ENCODE results near the gene PRKRA.
"Not testable (repeated sequence)": the region's sequence is repeated elsewhere in the genome, so short reads cannot be mapped to it uniquely, and the experiment has no call there.

The PRKRA gene

GRCh38 chr2:178457390-178457886, 6.5 kb upstream of the PRKRA start:
- no peak for DNase-seq

GRCh38 chr2:178455947-178456346, 5.0 kb upstream of the PRKRA start:
- DNase-seq: no peak

DNA sequence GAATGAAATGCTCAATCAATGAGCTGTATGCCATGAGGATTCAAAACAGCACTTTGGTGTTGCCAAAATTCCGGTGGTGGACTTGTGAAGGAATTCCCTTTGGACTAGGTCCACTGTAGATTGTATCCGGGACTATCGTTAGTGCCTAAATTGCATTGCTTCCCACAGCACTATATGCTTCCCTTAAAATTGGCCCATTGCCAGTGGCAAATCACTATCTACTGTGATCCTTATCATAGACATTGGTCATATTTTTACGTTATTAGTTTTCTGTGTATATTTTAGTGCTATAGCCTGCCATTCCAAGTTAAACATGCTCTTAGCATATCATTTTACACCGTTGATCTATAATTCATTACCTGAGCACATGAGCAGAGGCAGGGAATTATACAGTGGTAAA, 1.9 kb upstream of the PRKRA start:
- no peak for DNase-seq

GRCh38 chr2:178452334-178452733, 1.4 kb upstream of the PRKRA start:
- no peak for DNase-seq

DNA sequence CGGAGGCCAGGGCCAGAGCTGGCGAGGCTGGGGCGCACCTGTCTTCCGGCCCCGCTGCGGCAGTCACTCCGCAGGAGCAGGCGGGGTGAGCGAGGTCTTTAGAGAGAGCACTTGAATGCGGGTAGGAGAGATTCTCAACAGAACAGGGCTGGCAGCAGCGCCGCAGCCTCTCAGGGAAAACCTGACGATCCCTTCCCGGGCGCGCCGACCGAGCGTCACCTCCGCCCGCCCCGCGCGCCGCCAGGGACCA, 526 bp downstream of the PRKRA start:
- no peak for DNase-seq

DNA sequence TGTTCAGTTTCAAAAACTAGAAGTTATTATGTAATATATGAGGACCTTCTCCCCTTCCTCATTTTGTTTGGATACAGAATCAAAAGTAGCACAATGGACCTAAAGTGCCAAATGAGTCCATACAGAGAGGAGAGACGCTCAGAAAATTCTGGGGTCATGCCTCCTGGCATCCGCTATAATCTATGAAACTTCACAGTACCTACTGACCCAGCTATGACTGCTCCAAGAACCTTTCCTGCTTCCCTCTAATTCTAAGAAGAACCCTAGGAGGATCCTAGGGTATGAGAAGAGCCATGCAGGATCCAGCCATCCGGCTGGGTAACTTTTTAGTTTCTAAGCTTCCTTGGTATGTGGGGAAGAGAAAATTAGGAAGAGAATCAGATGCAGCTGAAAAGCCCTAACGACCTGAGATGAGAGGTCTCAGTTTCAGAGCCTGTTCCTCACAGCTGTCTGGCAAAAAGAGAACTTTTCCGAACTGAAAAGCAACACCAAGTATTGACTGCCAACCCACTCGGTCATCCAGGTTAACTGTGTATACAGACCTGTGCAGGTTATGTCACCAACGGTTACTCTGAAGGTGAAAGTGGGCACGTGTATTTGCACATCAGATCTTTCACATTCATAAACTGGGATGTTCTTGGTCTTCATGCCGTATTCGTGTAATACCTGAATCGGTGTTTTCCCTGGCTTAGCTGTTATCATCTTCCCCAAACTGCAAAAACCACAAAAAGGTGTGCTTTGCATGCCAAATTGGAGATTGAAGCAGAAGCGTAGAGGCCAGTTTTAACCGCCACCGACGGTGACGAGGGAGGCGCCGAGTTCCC, 1.1 kb downstream of the PRKRA start:
- peak; percentile 13 for DNase-seq

- DNase-seq: no peak
These were observed 1.9 kb downstream of the PRKRA start for GRCh38 chr2:178448968-178449661.

DNA sequence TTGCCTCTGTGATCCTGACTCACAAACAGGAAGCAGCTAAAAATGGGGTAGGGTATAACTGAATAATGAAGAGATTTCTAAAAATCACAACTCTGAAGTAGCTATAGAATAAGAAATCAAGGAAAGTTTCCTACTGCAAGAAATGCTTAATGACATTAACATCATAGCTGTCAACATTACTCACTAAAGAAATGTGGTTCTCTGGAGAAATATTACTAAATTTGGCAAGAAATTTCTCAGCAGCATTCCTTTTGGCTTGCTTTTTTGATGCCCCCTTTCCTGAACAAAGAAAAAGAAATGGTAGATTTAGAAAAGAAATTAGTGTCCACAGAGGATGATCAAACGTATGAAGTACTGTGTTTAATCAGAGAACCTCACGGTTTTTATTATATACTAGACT, 9.5 kb downstream of the PRKRA start:
- no peak for DNase-seq

DNA sequence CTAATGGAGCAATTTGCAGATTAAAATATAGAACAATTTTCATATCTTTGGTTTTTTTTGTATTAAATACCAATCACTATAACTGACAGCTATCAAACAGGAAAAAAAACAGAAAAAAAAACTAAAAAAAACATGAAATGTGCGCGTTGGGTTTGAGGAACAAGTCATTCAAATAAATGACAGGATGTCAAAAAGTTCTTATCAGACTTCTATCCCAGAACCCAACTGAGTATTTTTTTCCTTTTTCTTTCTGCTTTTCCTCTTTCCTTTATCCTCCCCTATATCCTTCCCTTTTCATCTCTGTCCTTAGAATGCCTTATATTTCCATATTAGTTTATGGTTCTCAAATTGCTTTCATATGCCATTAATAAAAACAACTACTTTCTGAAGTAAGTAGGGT, 14.3 kb downstream of the PRKRA start:
- no peak for DNase-seq

DNA sequence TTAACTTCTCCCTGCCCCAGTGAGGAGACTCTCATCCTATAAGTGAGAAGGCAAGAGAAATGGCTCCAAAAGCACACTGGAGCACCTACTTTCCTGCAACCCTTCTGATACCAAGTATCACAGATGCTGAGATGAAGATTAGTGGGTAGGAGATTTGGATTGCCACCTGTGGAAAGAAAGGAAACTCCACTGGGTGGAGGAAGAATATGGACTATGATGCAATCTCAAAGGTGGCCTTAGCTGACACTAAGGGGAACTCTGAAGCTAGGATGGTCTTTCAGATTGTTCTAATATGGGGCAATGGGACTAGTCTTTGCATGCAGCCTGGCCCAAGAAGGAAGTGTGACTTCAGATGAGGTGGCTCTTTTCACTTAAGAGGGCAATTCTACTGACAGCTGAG, 21.6 kb downstream of the PRKRA start:
- no peak for DNase-seq

- no peak for DNase-seq
These were observed 22.6 kb downstream of the PRKRA start for GRCh38 chr2:178428396-178428806.

GRCh38 chr2:178427458-178427857, 23.5 kb downstream of the PRKRA start:
- DNase-seq: no peak

- DNase-seq: no peak
These were observed 24.6 kb downstream of the PRKRA start for GRCh38 chr2:178426388-178426787.

- no peak for DNase-seq
These were observed 25.6 kb downstream of the PRKRA start for GRCh38 chr2:178425255-178425827.

DNA sequence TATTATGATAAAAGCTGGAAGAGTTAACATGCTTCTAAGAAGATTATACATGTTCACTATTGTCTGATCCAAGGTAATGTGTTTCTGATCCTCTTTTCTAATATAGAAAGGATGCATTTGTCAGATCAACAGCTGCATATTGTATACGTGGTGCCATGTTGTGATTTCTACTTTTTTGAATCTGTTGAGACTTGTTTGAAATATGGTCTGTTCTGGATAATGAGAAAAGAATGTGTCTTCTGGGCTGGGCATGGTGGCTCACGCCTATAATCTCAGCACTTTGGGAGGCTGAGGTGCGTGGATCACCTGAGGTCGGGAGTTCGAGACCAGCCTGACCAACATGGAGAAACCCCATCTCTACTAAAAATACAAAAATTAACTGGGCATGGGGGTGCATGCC, 27.2 kb downstream of the PRKRA start:
- DNase-seq: not testable (repeated sequence)

DNA sequence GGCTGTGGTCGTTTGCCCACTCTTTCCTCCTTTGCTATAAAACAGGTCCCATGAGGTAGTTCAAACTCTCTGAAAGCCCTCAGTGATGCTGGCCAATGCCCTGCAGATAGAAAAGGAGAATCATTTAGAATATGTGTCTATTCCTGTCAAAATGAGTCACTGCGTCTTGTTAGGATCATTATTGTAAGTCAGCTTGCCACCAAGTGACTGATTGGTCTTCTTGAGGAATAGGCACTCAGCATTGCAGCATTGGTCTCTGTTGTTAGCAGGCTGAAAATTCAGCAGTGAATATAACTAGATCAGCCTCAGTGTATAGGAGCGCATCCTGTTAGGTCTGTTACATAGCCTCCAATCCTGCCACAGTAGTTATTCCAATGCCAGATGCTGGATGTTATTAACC, 28.9 kb downstream of the PRKRA start:
- no peak for DNase-seq

GRCh38 chr2:178420463-178420999, 30.4 kb downstream of the PRKRA start:
- no peak for DNase-seq

- peak; percentile 35 for DNase-seq
These were observed 31.9 kb downstream of the PRKRA start for GRCh38 chr2:178419123-178419522.

DNA sequence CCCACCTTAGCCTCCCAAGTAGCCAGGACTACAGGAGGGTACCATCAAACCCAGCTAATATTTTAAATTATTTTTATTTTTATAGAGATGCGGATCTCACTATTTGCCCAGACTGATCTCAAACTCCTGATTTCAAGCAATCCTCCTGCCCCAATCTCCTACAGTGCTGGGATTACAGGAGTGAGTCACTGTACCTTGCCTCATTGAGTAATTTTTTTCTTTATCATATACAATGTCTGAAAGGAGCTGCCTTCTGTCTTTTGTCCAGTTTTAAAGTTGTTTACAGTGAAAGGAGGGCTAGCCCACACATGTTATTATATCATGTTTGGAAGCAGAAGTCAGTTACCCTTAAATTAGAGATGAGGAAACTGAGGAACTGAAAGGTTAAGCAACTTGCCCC, 32.5 kb downstream of the PRKRA start:
- DNase-seq: peak; percentile 40

DNA sequence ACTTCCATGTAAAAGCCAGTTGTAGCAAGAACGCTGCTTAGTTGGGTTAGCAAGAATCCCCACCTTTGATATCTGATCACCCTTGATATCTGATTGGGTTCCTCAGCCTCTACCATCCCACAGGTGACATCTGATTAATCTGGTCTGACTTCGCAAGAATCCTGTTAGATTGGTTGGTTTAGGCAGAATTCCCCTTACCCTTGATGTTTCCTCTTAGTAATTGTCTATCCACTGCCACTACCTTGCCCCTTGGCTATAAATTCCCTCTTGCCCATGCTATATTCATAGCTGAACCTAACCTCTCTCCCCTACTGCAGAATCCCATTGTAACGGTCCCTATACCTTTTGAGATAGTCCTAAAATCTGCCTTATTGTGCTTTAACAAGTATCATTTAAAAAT, 33.1 kb downstream of the PRKRA start:
- DNase-seq: no peak

GRCh38 chr2:178415979-178416378, 35.0 kb downstream of the PRKRA start:
- DNase-seq: no peak

- peak; percentile 97 for DNase-seq
These were observed 36.4 kb downstream of the PRKRA start for GRCh38 chr2:178414266-178415247.

All from HCEC 1CT (cell line).